Left ventricle myocardium superior (tissue), 1 donor: ENCODE measurements around the gene CHST3. TPM values are rescaled to one million over a fixed set of nuclear protein-coding genes. Genes with fewer than 3 reads are reported as not detected.

Experiments
- ATAC-seq: fragments of 200-7000 bp; cut with Tn5 transposase; one replicate; pipeline ENCODE4 v1.9.1; 2020; ENCODE audit warnings: mild to moderate bottlenecking, moderate library complexity
- DNase-seq: peaks from one replicate; pipeline ENCODE4 v3.0.0-alpha.2; 2020
- intact Hi-C: fragments of 100-400 bp; cut with micrococcal nuclease; formaldehyde crosslinking; loops from one replicate; pipeline ENCODE4 v1.11.0; 2022
- total RNA-seq: library from RNA; stranded (reverse); fragmentation: NEBNext Ultra II Directional; extraction: Animal tissue kit (Norgen Biotek cat#: 25700); gene quantifications from one replicate; pipeline ENCODE4 v1.2.1, GENCODE V29; 2021
- donor health status: DM: no; HTN: yes; CAD: no; lungs with severe emphysema.

Gene CHST3
- total RNA-seq, 1 donor from 2014 or later, result 18.5 TPM

GRCh38 chr10:72002354-72003295 is 38.4 kb downstream of the CHST3 start:
- DNase-seq, result no peak
- ATAC-seq, result no peak
- intact Hi-C loops, result no loop called here

- ATAC-seq (no peak), DNase-seq (no peak)
- intact Hi-C loops, result no loop called here
Observed at GRCh38 chr10:72006026-72006425, 41.8 kb downstream of the CHST3 start.

GRCh38 chr10:72007246-72007892 is 43.2 kb downstream of the CHST3 start:
- DNase-seq, result peak; percentile 84
- peak; percentile 11 for ATAC-seq
- intact Hi-C loops, result no loop called here

- ATAC-seq (no peak), DNase-seq (peak; percentile 44)
- intact Hi-C loops, result no loop called here
Observed at GRCh38 chr10:72008096-72008981, 44.1 kb downstream of the CHST3 start.

- DNase-seq, result no peak
- intact Hi-C loops, result no loop called here
- ATAC-seq, result no peak
Observed at GRCh38 chr10:72009051-72009424, 44.8 kb downstream of the CHST3 start.

GRCh38 chr10:72009425-72010081 is 45.4 kb downstream of the CHST3 start:
- intact Hi-C loops, result loop anchor here (10.0 kb wide), 1 partner anchor 45 kb away; the partner anchor contains the start of gene CHST3
- DNase-seq, result peak; percentile 89
- ATAC-seq, result peak; percentile 82

- intact Hi-C loops, result loop anchor here (10.0 kb wide), 1 partner anchor 46 kb away; the partner anchor contains the start of gene CHST3
- no peak for DNase-seq
- no peak for ATAC-seq
Observed at GRCh38 chr10:72010234-72010973, 46.2 kb downstream of the CHST3 start.

GRCh38 chr10:72011016-72011415 is 46.8 kb downstream of the CHST3 start:
- ATAC-seq (no peak), DNase-seq (no peak)
- intact Hi-C loops, result loop anchor here (10.0 kb wide), 1 partner anchor 46 kb away; the partner anchor contains the start of gene CHST3

GRCh38 chr10:72011468-72011867 is 47.3 kb downstream of the CHST3 start:
- intact Hi-C loops, result loop anchor here (10.0 kb wide), 1 partner anchor 47 kb away; the partner anchor contains the start of gene CHST3
- DNase-seq, result no peak

GRCh38 chr10:72011976-72012512 is 47.8 kb downstream of the CHST3 start:
- ATAC-seq (no peak), DNase-seq (no peak)
- intact Hi-C loops, result loop anchor here (10.0 kb wide), 1 partner anchor 47 kb away; the partner anchor contains the start of gene CHST3

More at GRCh38 chr10:72011468-72011867, 47.3 kb downstream of the CHST3 start:
- ATAC-seq, result no peak

- DNase-seq (no peak), ATAC-seq (no peak)
- intact Hi-C loops, result loop anchor here (10.0 kb wide), 1 partner anchor 48 kb away; the partner anchor contains the start of gene CHST3
Observed at GRCh38 chr10:72012796-72013195, 48.6 kb downstream of the CHST3 start.

- ATAC-seq, result peak; percentile 48
- intact Hi-C loops, result loop anchor here (10.0 kb wide), 1 partner anchor 49 kb away; the partner anchor contains the start of gene CHST3
- DNase-seq, result peak; percentile 83
Observed at GRCh38 chr10:72013202-72013945, 49.2 kb downstream of the CHST3 start.

GRCh38 chr10:72014197-72014596 is 50.0 kb downstream of the CHST3 start:
- no peak for ATAC-seq
- no peak for DNase-seq
- intact Hi-C loops, result loop anchor here (10.0 kb wide), 1 partner anchor 49 kb away; the partner anchor contains the start of gene CHST3

- intact Hi-C loops, result loop anchor here (10.0 kb wide), 1 partner anchor 50 kb away; the partner anchor contains the start of gene CHST3
- DNase-seq (no peak), ATAC-seq (no peak)
Observed at GRCh38 chr10:72014785-72015480, 50.7 kb downstream of the CHST3 start.

GRCh38 chr10:72015841-72016240 is 51.6 kb downstream of the CHST3 start:
- no peak for DNase-seq
- ATAC-seq, result no peak
- intact Hi-C loops, result loop anchor here (10.0 kb wide), 1 partner anchor 51 kb away; the partner anchor contains the start of gene CHST3
